Embryonic facial prominence (tissue), 1 donor: ENCODE measurements around the gene FBLIM1.
"Not testable (repeated sequence)": the region's sequence is repeated elsewhere in the genome, so short reads cannot be mapped to it uniquely, and the experiment has no call there.

ENCODE experiments used
- DNase-seq: peaks from one replicate; pipeline ENCODE4 v3.0.0-alpha.2; 2016; ENCODE audit errors: extremely low spot score

FBLIM1 gene

GRCh38 chr1:15767941-15768340, 9.3 kb downstream of the FBLIM1 start:
- no peak for DNase-seq

GRCh38 chr1:15768388-15768787, 9.8 kb downstream of the FBLIM1 start:
- DNase-seq: no peak

DNA sequence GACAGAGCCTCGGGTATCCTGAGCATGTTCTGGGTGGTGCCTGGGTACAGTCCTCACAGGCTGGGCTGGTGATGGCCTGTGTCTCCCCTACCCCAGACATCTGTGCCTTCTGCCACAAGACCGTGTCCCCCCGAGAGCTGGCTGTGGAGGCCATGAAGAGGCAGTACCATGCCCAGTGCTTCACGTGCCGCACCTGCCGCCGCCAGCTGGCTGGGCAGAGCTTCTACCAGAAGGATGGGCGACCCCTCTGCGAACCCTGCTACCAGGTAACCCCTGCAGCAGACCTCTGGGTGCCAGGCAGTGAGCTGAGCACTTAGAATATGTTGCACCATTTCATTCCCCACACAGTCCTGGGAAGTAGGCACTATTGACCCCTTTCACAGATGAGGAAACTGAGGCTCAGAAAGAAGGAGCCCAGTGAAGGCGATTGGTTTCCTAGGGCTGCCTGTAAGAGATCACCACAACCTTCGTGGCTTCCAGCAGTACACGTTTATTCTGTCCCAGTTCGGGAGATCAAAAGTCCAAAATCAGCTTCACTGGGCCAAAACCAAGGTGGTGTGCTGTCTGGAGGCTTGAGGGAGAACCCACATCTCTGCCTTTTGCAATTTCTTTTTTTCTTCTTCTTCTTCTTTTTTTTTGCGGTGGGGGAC, 11.8 kb downstream of the FBLIM1 start:
- DNase-seq: no peak

DNA sequence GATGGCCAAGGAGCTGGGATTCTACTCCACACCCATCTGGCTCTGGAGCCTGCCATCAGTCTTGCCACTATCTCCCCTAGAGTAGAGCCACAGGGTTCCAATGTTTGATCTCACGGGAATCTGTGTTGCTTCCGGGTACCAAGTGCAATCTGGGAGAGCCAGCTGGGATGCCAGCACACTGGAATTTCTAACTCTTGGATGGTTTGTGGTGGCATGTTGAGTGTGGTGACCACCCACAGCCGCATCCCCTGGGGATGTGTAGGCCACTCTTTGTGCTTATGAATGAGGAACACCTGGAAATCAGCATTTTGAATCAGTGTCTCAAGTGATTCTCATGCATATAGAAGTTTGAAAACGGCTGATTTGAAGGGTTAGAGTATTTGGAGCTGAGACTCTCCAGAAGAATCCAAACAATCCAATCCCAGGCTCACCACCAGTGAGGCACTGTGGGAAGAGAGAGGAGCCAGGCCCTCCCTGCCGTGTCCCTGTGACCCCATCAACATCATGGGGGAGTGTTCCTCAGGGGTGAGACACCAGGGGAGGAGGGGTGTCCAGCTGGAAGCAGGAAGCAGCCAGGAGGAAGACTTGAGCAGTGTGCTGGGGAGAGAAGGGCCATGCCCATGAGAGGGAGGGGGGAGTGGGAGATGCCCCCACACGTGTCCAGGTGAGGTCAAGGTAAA, 13.4 kb downstream of the FBLIM1 start:
- no peak for DNase-seq

DNA sequence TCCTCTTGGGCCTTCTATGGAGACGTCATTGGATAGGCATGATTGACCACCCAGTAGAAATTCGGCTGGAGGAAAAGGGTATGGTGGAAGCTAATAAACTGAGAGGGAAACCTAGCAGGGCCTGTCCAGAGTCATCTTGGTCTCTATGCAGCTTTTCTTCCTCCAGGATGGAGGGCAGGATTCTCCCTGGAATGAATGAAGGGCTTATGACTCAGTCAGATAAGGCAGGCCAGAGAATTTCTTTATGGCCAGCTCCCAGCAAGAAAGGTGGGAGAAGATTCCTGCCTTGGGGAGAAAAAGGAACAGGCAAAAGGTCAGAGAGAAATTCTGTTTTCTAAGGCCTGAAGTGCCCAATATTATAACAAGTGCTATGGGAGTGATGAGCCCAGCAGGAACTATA, 17.1 kb downstream of the FBLIM1 start:
- DNase-seq: no peak

DNA sequence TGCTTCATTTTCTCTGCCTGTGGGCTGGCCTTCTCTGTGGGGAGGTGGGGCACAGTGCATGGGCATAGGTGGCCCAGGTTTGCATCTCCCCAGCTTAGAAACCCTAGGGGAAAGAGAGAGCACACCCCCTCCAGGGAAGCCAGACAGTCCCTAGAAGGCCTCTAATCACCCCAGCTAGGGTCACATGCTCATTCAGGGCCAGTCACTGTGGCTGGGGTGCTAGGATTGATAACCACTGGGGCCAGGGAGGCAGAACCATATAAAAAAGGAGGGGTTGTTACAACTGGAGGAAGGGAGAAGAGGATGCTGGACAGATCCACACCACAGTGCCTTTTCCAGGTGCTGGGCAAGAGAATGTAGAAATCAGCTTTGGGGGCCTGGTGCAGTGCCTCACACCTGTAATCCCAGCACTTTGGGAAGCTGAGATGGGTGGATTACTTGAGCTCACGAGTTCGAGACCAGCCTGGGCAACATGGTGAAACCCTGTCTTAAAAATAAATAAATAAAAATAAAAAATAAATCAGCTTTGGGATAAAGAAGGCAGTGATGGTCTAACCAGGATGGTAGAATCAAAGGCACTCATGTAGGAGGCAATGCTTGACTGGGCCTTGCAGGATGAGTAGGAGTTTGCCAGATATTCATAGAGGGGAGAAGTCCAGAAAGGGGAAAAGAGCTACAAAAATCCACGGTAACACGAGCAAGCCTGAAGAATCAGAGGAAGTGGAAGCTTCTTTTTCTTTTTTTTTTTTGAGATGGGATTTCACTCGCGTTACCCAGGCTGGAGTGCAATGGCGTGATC, 19.5 kb downstream of the FBLIM1 start:
- DNase-seq: no peak

DNA sequence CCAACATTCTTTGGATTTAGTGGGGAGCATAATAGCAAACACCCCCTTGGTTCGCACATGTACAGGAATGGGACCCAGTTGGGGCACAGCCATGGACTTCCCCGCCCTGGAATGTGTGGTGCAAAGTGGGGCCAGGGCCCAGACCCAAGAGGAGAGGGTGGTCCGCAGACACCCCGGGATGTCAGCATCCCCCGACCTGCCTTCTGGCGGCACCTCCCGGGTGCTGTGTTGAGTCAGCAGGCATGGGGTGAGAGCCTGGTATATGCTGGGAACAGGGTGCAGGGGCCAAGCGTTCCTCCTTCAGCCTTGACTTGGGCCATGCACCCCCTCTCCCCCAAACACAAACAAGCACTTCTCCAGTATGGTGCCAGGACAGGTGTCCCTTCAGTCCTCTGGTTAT, 27.1 kb downstream of the FBLIM1 start:
- DNase-seq: no peak

DNA sequence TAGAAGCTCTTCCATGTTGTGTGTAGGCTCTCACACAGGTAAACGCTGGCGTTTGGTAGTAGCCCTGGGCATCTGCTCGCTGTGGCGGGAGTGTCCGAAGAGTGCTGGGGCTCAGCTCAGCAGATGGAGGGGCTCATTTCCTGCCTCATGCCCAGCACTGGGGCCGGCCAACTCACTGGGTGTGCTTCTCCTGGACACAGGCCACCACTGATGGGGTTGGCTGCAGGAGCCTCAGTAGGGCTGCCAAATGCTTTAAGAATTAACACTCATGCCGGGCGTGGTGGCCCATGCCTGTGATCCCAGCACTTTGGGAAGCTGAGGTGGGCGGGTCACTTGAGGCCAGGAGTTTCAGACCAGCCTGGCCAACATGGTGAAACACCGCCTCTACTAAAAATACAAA, 28.0 kb downstream of the FBLIM1 start:
- DNase-seq: no peak

GRCh38 chr1:15788624-15789301, 30.2 kb downstream of the FBLIM1 start:
- no peak for DNase-seq

- no peak for DNase-seq
These were observed 37.5 kb downstream of the FBLIM1 start for GRCh38 chr1:15796086-15796462.

DNA sequence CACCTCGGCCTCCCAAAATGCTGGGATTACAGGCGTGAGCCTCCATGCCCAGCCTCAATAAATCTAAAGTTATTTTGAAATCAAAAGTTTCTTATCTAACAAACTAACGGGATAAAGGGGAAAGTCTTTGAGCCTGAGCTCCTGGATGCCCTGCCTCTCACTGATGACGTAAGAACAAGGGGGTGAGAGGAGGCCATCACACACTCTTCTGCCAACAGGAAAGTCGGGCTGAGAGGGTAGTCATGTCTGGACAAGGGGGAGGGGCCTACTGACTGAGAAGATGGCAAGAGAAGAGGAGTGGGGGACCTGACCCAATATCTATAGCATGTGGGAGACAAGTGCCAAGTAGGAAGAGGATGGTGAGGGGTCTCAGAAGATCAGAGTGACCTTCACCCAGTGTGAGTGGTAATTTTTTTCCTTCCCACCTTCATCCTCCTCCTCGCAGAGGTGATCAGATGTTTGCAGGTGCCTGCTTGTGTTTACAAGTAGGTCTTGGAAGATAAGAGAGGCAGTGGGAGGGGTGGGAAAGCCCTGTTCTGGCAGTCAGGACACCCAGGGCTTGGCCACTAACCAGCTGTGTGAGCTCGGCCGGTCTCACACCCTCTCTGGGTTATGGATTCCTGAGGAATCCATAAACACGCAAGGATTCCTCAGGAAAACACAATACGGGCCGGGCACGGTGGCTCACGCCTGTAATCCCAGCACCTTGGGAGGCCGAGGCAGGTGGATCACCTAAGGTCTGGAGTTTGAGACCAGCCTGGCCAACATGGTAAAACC, 39.2 kb downstream of the FBLIM1 start:
- no peak for DNase-seq

DNA sequence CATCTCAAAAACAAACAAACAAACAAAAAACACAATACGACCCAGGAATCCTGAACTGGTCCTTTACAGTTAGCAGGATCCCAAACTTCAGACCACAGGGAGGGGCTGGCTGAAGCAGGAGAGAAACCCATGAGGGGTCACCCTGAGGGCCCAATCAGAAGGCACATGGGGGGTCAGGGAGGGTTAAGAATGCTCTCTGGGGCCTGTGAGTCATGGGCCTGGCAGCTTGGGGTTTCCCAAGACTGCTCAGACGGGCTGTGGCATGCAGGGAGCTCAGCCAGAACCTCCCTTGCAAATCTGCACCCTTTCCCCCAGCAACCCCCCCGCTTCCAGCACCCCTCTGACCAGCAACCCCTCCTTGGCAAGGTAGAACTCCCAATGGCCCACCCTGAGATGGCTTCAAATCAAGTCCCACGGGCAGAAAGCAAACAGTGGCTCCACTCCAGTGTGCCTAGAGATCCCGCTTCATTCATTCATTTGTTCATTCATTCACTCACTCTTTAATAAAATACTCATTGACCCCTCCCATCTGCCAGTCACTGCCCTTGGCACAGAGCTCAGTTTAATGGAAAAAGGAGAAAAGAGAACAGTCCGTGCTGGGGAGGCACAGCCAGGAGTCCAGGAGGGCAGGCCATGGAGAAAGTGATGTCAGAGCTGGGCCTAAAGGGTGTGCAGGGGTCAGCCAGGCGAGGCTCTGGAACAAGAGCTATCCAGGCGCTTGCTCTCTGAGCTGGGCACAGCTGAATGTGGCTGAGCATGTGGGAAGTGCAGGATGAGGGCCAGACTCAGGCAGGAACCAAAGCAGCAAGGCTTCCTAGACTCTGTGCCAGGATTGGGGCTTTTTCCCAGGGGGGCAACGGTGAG, 40.6 kb downstream of the FBLIM1 start:
- no peak for DNase-seq

- no peak for DNase-seq
These were observed 41.6 kb downstream of the FBLIM1 start for GRCh38 chr1:15799928-15800835.

- DNase-seq: no peak
These were observed 43.8 kb downstream of the FBLIM1 start for GRCh38 chr1:15802234-15802965.

DNA sequence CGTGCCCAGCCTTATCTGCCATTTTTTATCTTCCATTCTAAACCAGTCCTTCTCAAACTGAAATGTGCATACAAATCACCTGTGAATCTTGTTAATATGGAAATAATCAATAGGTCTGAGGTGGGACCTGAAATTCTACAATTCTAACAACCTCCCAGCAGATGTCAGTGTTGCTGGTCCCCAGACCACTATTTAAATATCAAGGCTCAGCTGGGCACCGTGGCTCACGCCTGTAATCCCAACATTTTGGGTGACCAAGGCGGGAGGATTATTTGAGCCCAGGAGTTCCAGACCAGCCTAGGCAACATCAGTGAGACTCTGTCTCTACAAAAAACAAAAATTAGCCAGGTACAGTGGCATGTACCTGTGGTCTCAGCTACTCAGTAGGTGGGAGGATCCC, 44.8 kb downstream of the FBLIM1 start:
- no peak for DNase-seq

- no peak for DNase-seq
These were observed 45.5 kb downstream of the FBLIM1 start for GRCh38 chr1:15804060-15804459.

GRCh38 chr1:15807121-15807520, 48.5 kb downstream of the FBLIM1 start:
- DNase-seq: no peak

DNA sequence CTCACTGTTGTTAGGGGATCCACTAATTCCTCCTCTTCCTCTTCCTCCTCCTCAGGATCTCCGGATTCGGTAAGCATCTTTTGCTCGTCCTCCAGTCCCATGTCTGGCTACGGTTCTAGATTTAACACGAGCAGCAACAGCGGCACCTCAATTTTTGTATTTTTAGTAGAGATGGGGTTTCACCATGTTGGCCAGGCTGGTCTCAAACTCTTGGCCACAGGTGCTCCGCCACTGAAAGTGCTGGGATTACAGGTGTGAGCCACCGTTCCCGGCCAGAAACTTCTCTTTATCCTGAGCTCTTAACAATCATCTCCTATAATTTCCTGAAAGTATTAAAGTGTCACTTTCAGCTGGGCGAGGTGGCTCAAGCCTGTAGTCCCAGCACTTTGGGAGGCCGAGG, 49.0 kb downstream of the FBLIM1 start, which contains the start of gene UQCRHL:
UQCRHL (minus strand) TSS at position 101 of the 400 bp plus-strand sequence; CDS start at position 101, 0 bp downstream.
- DNase-seq: not testable (repeated sequence)

DNA sequence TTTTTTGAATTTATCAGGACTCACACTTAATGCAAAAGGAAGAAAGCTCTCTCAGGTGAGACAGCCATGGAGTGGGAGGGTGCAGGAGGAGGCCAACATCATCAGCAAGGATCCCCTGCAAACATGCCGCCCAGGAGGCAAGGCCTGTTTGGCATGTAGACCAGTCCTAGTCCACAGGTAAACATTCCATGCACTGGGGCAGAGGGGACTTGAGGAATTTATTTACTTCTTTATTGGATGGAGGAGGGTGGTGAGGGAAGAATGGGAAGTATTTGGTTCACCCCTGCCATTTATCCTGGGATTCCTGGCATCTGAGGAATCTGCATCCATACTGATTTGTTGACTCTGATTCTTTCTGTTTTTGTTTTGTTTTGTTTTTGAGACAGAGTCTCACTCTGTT, 50.4 kb downstream of the FBLIM1 start:
- no peak for DNase-seq
